ENCODE data around the gene NR3C1.

DNA sequence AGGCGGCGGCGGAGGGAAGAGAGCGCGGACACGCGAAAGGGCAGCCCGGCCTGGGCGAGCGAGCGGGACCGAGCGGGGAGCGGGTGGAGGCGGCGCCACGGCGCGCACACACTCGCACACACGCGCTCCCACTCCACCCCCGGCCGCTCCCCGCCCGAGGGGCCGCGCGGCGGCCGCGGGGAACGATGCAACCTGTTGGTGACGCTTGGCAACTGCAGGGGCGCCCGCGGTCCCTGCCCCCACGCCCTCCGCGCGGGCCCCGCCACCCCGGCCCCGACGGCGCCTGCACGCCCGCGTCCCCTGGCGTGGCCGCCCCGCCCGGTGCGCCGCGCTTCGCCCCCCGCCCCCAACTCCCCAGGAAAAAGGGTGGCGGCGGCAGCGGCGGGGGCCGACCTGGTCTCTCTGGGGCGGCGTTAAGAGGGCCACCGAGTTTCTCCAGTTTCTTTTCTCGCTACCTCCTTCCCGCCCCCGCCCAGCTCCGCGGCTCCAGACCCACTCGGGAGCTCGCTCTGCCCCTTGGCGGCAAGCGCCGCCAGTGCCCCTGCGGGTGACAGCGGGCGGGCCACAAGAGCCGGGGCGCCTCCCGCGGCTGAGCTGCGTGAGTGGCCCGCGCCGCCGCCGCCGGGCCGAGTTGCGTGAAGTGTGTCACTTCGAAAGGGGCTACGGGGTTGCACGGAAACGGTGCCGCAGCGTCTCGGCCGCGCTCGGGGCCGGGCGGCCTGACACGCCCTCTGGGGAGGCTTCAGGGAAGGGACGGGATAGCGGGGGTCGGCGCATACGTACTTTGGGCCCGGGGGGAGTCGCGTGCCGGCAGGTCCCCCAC, at the start of gene NR3C1:
- TF ChIP-seq POLR2AphosphoS5 (IDR thresholded peaks at IDR 0.05) (peak; percentile 33 to 73), EP300 (IDR thresholded peaks at IDR 0.05) (no peak), POLR2A (IDR thresholded peaks at IDR 0.05; ENCODE audit: low read depth) (peak; percentile 40)
